Stimulated activated CD4-positive, alpha-beta T cell treated with anti-CD3 and anti-CD28 coated beads, TNF-alpha, amount 100 ng/mL, for 48 hours (primary cell): ENCODE results near the gene STIP1.

Source experiments
- DNase-seq, 3 donors: peaks; one replicate each; pipeline ENCODE4 v3.0.0-alpha.2; 2020; ENCODE audit warnings: low read depth in 3 of 3

The STIP1 gene

DNA sequence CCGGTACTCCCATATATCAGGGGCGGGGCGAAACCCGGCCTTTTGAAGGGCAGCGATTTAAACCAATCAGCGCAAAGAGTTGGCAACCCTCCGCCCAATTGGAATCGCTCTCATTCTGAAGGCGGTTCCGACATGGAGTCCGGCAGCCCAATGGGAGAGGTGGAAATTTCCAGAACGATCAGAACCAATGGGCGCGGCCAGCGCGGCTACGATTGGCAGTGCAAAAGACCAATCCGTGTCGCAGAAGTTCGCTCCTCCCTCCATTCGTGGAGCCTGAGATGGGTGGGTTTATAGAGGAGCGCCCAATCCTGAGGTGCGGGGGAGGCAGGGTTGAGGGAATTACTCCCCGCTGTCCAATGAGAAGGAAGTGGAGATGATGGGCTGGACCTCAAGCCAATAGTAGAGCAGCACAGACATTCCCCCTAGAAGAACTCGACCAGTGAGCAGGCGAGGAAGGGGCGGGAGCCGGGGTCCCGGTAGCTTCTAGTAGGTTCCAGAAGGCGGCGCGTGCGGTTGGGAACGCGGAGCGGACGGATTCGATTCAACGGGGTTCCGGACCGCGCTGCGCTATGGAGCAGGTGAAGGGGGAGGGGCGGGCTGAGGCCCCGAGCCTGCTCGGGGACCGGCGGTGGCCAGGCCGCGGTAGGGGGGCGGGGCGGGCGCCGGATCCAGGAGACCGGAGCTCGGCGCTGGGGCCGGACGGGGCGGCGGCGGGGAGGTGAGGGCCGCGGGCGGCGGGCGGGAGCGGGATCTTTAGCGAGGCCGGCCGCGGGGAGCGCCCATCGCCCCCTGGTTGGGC is at the start of gene STIP1:
Gene STIP1 (plus strand): TSS at position 479 of the 799 bp plus-strand sequence. CDS start 91 bp downstream, at position 570.
- DNase-seq: peak; percentile 93 to 99 (median 97)

DNA sequence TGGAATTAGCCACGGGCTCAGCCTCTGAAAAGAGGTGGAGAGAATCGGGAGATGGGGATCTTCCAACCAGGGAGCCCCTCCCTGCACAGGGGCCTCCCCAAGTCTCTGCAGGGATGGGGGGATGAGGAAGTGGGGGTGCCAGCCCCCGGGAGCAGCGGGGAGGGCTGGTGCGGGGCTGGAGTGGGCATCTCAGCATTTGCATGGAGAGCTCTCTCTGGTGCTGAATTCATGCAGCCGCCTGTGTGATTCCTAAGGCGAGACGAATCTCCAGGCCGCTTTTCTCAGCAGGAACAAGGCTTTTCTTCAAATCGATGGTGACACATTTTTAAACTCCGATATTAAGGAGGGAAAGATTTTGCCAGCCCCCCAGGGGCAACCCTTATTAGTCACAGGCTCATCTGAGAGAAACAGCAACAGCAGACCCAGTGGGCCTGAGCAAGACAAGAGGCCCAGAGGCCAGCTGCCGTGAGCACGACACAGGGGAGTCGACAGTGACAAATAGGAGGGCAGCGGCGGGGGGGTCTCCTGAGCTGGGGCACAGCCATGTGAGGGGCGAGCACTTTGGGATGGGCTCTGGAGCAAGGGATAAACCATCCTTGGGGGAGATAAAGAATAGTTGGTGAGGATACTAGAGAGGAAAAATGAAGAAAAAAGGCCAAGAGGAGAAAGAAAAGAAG is 49.1 kb upstream of the STIP1 start:
- no peak for DNase-seq

DNA sequence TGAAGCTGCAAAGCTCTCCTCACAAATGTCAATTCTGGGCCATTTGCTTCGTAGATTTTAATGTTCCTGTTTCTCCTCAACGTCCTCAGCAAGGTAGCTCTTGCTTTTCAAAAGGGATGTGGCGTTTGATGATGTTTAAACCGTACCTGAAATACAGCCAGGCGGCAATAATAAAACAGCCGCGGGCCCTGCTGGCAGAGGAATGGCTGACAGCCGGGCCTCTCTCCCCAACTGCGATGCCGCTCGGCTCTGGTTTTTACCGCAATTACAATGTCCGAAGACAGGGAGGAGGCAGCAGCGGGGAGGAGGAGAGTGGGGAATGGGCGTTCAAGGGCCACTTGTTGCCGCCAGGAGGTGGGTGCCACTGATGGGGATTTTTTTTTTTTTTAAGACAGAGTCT is 47.6 kb upstream of the STIP1 start:
- no peak for DNase-seq

DNA sequence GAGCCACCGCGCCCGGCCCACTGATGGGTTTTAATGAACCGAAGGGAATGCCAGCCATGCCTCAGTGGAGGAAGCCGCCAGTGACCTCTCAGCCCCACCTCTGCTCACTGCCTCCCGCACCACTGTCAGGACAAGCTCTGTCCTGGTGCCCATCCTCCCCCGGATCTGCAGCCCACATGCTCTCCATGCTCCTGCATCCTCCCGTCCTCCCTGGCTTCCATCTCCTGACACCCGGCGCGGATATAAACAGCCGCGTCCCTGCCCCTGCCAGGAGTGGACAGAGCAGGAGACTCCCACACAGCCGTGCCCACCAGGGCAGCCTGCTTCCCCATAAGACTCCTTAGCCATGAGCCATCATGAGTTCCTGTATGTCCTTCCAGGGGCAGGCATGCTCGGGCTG is 46.9 kb upstream of the STIP1 start:
- no peak for DNase-seq

DNA sequence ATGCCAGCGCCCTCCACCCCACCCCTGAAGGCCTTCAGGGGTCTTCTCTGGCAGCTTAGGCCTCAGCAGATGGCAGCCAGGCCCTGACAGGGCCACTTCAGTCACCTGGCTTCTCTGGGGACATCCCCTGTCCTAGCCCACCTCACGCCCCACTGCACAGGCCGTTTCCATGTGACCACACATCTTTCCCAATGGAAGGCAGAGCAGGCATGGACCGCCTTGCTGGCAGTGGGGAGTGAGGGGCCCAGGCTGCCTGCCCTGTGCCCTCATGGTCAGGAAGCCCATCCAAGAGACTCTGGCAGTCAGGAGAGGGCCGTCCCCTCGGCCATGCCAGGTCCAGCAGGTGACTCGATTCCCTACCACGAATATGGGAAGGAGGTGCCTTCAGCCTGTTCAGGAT is 45.9 kb upstream of the STIP1 start:
- DNase-seq: no peak

DNA sequence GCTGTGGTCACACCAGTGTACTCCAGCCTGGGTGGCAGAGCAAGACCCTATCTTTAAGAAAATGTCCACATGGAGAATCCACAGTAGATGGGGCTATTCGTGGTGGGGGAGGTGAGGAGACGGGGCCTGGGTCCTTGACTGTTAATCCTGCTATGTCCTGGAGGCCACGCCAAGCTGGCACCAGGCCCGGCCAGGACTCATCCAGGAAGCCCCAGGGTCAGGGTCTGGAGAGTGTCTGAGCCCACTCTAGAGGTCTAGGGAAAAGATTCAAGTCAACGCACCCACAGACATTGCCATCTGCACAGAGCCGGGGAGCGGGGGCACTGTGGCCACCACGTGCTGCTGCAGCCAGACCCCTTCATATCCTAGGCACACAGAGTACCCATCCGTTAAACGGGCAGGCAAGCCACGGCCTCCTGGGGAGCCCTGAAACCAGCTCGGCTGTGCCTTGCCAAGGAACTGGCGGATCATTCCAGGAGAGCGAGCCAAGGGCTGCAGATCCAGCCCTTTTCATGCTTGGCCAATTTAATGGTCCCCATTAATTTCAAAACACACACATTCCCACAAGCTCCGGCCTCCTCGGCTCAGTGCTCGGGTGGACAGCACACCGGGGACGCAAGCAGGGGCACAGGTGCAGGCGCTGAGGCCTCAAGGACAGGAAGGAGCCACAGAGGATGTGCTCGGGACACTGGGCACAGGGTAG is 44.7 kb upstream of the STIP1 start:
- DNase-seq: no peak

DNA sequence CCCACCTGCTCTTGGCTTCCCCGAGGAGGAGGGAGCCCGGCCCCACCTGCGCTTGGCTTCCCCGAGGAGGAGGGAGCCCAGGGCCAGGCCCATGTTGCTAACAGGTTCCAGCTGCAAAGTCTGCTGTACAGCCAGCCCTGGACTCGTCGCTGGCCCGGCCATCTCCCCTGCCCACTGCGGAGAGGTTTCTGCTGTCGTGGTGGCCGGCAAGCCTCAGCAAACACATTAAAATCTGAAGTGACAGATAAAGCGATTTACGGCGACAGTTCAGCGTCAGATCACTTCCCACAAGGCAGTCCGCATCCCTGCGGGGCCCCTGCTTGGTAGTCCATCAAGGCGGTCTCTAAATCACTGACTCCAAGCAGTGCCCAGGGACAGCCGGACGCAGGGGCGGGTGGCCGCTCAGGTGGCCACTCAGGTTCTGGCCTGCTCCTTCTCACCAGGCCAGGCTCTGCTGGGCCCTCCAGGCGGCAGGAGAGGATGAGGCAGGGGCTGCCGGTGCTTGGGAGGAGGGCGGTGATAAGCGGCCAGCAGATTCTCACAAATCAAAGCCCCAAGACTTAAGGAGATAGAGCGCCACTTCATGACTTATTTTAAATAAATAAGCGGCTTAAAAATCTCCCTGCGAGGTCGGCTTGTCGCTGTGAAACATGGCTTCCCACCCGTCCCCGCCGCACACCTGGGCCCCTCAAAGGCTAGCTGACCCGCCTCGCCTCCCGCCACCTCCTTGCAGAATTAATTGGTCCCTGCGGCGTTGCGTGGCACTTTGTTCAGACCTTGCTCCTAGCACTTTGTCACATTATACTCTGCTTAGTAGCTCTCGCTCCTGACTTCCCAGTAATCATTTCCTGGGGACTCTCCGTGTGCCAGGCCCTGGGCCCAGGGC is 41.1 kb upstream of the STIP1 start:
- no peak for DNase-seq

DNA sequence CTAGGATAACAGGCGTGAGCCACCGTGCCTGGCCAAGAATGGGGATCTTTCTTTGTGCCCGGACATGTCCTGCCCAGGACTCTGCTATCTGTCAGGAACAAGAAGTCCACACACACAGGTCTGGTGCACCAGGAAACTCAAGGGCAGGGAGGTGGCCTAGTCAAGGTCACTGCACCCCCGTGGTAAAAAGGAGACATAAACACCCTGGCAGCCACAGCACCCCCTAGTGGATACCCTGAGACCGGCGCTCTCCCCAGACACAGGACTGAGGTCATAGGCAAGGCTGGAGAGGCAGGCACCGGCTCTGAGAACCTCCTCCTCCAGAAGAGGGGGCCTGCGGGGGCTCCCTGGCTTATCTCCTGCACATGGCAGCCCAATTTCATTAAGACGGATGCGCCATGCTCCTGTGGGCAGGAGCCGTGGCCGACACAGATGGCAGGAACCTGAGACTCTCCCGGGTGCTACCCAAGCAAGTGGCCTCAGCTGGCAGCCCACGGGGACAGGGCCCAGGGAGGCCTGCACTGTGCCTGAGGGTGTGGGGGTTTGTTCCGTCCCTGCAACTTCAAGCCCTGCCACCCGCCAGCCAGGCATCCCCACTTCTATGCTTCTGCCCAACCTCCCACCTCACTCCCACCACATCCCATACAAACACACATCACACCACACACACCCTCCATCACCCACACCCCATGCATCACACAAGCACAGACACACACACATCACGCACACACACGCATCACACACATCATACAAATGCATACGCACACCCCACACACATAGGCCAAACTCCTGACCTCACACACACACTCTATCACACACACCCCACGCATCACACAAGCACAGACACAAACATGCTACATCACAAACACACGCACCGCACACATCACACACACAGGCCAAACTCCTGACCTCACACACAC is 39.7 kb upstream of the STIP1 start:
- peak; percentile 30 to 63 (median 38) for DNase-seq

DNA sequence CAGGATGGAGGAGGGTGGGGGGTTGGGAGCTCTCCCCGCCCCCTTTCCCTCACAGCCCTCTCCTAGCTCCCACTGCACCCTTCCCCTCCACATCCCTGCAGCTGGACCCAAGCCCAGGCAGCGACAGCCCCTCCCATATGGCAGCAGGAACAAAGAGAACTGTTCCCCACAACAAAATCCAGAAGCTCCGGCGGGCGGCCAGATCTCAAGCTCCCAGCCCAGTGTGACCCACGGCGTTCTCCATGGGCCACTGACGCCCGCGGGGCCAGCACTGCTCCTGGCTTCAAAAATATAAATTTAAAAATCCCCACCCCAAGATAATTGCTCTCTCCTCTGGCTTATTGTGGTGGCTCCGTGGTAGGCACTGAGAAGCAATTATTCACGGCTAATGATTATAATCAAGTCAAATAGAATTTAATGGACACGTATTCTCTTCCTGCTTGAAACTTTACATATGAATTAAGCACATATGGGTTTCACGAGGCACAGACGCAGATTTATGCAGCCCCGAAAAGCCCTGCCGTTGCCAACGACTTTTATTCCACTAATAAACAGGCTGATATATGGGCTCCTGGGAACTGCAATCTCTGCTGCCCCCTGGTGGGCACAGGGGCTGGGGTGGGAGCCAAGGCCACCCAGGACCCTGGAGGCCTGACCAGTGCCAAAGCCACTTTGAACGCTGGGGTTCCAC is 37.6 kb upstream of the STIP1 start:
- DNase-seq: peak; percentile 38 to 71 (median 47)

DNA sequence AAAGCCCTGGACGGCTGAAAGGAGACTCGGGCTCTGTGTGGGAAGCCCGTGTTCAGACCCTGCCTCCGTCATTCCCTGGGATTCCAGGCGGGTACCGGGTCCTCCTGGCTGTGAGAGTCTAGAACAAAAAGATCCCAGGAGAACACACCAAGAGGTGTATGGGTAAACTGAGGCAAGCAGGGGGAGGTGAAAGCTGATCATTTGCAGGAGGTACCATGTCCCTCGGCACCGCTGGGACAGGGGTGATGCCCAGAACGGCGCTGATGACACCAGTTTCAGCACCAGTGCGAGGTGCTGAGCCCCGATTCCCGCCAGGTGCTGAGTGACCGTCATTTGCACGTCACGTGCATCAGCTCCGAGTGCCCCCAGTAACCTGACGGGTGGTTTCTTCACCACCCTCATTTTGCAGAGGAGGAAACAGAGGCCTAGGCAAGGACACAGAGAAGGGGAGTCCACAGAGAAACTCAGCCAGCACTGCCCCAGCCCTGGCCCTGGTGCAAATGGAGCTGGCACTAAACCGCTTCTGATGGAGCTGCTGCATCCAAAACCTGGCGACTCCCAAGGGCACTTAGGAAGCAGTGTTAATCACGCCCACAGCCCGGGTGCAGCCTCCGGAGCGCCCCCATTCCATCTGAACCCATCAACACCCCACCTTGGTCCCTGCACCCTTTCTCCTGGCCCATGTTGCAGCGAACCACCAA is 36.9 kb upstream of the STIP1 start:
- DNase-seq: no peak

DNA sequence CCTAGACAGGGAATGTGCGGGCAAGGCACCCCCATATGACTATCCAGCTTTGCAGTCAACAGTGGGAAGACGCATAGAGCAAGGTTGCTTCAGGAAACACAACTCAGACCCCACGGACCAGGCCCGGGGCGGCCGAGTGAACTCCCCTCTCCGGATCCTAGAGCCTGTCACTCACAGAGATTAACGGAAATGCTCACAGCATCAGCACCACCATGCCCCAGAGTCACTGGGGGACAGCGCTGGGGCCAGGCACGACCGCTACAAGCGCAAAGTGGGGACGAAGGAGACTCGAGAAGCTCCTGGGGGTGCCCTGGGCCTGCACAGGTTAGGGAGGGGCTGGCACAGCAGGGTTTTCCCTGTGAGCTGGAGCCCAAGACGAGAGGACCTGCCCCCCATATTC is 35.9 kb upstream of the STIP1 start:
- DNase-seq: no peak

DNA sequence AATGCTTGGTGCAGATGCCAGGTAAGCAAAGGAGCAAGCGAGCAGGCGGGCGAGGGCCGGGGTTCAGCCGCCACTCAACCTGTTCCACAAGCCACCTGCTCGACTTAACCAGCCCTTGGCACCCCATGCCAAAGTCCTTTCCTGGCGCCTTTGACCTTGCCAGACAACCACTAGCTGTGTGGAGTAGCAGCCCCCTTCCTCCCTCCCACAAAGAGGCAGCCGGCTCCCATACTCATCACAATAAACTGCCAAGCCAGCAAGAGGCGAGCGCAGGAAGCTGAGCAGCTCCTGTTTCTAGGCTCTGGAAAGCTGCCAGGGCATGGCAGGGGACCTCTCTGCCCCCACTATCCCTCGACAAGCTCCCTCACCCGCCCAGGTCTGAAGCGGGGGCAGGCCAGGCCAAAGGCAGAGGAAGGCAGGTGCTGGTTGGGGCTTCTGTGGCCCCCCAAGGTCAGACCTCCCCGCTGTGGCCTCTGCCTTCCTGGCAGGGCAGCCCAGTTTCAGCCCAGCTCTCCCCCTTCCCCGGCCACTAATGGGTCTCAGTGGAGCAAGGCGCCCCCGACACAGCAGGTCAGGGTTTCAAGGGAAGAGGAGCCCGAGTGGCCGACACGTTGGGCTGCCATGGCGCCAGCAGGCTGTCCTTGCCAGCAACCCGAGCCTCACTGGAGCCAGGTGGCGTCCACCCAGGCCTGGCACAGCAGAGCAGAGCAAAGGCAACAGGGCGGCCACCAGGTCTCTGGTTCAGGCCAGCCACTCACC is 35.3 kb upstream of the STIP1 start:
- DNase-seq: no peak

DNA sequence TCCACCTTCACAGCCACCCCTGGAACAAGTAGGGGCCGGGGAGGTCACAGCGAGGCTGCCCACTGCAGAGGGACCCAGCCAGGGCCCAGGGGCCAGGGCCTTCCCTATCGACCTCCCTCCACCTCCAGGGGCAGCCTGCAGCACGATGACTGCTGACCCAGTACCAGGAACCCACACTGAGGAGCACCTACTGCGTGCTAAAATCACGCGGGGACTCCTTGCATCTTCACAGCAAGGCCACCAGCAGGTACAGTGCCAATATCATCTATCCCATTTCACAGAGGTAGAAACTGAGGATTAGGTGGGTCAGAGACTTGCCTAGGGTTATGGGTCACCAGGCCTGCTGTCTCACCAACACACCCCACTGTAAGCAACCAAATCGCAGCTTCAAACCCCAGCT is 34.6 kb upstream of the STIP1 start:
- DNase-seq: no peak

DNA sequence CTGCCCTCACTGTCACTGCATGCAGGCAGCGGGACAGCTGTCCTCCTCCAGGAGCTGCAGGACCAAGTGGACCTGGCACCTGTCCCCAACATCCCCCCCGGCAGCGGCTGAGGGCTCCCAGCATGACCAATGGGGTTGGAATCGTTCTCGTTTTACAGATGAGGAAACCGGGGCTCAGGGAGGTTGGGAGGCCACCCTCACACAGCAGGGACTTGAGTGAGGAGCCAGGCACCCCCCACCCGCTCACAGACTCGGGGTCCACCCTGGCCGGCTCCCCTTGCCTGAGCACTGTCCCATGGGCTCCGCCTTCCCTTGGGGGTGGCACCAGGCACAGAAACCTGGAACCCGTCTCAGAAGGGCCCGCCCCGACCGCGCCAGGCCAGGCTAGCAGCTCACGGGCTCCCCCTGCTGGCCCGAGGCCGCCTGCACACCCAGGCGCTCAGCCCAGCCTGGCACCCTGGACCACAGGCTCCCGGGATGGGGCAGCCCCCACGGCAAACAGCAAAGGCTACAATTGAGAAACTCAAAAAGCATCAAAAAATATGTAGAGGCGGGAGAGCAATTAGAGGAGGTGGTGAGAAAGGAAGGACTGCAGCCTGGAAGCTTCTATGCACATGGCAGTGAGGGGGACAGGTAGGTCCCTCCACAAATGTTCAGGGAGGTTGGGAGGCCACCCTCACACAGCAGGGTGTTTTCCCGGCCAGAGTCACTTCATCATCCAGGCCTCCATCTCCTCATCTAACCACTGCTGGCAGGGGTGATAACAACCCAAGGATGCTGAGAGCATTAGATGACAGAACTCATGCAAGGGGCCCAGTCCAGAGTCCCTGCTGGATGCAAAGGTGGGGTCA is 32.9 kb upstream of the STIP1 start:
- peak; percentile 37 to 56 (median 48) for DNase-seq

DNA sequence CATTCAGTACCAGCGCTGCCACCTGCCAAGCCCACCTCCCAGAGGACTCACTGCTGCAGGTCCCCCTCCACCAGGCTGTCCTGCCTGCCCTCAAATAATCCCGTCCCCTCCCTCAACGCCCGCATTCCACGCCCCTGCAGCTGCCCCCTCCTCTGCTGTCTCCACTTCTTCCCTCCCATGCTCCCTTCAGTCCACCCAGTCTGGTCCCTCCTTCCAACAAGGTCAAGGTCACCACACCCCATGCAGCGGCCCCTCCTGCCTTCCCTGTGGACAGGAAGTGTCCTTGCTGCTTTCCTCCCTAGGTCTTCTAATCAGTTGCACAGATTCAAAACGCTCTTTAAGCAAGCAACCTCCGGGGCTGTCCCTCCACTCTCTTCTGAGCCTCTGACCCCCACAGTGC is 32.2 kb upstream of the STIP1 start:
- no peak for DNase-seq

DNA sequence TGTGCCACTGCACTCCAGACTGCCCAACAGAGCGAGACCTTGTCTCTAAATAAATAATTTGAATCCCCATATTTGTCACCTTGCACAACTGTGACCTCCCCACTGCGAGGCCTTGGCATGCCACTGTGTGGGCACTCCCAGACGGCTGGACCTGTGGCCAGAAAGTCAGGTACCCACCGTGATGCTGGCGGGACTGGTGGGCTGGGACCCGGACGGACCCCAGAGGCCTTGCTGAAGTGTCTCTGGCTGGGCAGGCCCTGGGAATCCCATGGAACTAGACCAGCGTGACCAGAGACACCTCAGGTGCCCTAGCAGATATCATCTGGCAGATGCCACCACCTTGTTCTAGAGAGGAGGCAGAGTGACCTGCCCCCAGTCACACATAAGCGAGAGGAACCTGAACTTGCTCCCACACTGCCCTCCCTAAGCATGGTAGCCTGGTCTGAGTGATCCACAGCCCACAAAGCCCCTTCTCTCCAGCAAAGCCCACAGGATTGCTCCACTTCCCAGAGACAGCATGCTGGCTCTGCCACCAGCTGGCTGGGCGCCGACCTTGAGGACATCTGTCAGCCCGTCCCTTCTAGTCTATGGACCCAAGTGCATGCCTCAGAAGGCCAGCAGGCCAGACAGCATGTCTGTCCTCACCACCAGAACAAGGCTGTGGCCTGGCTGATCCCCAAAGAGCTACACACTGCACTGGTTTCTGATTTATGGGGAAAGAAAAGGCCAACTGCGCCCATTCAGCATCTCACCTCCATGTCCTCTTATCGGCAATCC is 29.5 kb upstream of the STIP1 start:
- DNase-seq: no peak
